Measurements from ENCODE around the gene TOPBP1. TPM values are rescaled to one million over a fixed set of nuclear protein-coding genes. Genes with fewer than 3 reads are reported as not detected.
A peak's percentile ranks its signal among the peaks of the same experiment; 100 is the strongest.

Gene TOPBP1
- total and polyA plus RNA-seq, 9 of the 15 experiments (the other 6 are each of a cell fraction or from before 2014, with no cell fraction given) = 16.6 to 77.6 (median 58.2) TPM

DNA sequence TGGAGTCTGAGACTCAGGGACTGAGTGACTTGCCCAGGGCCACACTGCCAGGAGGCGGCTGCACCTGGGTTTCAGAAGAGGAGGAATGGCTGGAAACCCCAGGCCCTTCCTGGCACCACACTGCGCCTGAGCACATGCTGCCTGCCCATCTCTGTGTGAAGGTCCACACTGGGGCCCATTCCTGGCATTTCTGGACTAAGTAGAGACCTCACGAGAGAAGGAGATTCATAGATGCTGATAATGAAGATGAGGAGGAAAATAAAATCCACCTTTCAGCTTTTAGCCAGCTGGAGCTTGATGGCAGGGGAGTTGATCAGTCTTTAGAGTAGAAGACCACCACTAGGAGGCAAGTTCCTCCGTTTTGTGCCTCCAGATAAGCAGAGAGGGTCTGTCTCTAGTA lies 44.3 kb upstream of the TOPBP1 start:
- no peaks in the 10 kb centered on the region for H3K79me2 ChIP-seq (ENCODE audit: control insufficient read depth, insufficient read depth, low read length)
- 0% methylated on average over 4 of the region's 4 CpGs for WGBS (ENCODE audit: insufficient coverage, low coverage, missing lambda C conversion rate)
- no peaks in the 10 kb centered on the region for H3K4me1 ChIP-seq (replicated peaks in 1 of 2; ENCODE audit: control insufficient read depth in 2 of 2, insufficient read depth in 2 of 2, low read length in 2 of 2)
- DNase-seq (ENCODE audit: extremely low read depth in 1 of 4, low spot score in 3 of 4) = peak in 1 of 4 experiments; percentile 14
- no peak overlapping the region for H3K27ac ChIP-seq (ENCODE audit: extremely low read depth, low read depth, low read length)
- H3K4me2 ChIP-seq (ENCODE audit: insufficient read depth, low read length) = no peak overlapping the region
- no TSS peak for BruUV-seq (replicated peaks)
- no peaks in the 10 kb centered on the region for H3K36me3 ChIP-seq (ENCODE audit: control insufficient read depth, insufficient read depth, low read length)
- no peak for FAIRE-seq
- H3K9me1 ChIP-seq (ENCODE audit: control insufficient read depth, insufficient read depth, low read length) = no peaks in the 10 kb centered on the region
- H3K9ac ChIP-seq (ENCODE audit: insufficient read depth in 1 of 2, low read depth in 2 of 2, low read length in 2 of 2) = no peak overlapping the region
- ATAC-seq = no peak
- H3K27me3 ChIP-seq (ENCODE audit: control insufficient read depth in 2 of 2, insufficient read depth in 2 of 2, low read length in 2 of 2) = peaks cover 5 to 34% of the 10 kb centered on the region in 2 experiments
- POLR2A ChIA-PET = interaction anchor here (0.6 to 0.8 kb wide), 2 partner anchors 44 to 100 kb away, joined by 3 to 4 read pairs; partner anchors contain the start of genes SRPRB and TOPBP1
- in situ Hi-C loops (cut with MboI) = no loop called here
- H3K9me3 ChIP-seq (replicated peaks; ENCODE audit: control insufficient read depth, insufficient read depth, low read depth, low read length) = no peaks in the 10 kb centered on the region
- CTCF ChIA-PET (ENCODE audit: low intra/inter-chr PET ratio) = no interaction called here
- TF ChIP-seq ZZZ3 (IDR thresholded peaks at IDR 0.05) (no peak), NFIX (CRISPR knock-in tag; IDR thresholded peaks at IDR 0.05; ENCODE audit: low read depth) (no peak), NONO (IDR thresholded peaks at IDR 0.05; ENCODE audit: low read depth in 2 of 2, low read length in 1 of 2) (no peak), ZNF184 (CRISPR knock-in tag; IDR thresholded peaks at IDR 0.05) (no peak), RREB1 (CRISPR knock-in tag; IDR thresholded peaks at IDR 0.05) (no peak)
- TF ChIP-seq, protein P1, sequence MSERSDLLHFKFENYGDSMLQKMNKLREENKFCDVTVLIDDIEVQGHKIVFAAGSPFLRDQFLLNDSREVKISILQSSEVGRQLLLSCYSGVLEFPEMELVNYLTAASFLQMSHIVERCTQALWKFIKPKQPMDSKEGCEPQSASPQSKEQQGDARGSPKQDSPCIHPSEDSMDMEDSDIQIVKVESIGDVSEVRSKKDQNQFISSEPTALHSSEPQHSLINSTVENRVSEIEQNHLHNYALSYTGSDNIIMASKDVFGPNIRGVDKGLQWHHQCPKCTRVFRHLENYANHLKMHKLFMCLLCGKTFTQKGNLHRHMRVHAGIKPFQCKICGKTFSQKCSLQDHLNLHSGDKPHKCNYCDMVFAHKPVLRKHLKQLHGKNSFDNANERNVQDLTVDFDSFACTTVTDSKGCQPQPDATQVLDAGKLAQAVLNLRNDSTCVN (CRISPR knock-in tag; IDR thresholded peaks at IDR 0.05) = no peak
- TF ChIP-seq, protein P2, sequence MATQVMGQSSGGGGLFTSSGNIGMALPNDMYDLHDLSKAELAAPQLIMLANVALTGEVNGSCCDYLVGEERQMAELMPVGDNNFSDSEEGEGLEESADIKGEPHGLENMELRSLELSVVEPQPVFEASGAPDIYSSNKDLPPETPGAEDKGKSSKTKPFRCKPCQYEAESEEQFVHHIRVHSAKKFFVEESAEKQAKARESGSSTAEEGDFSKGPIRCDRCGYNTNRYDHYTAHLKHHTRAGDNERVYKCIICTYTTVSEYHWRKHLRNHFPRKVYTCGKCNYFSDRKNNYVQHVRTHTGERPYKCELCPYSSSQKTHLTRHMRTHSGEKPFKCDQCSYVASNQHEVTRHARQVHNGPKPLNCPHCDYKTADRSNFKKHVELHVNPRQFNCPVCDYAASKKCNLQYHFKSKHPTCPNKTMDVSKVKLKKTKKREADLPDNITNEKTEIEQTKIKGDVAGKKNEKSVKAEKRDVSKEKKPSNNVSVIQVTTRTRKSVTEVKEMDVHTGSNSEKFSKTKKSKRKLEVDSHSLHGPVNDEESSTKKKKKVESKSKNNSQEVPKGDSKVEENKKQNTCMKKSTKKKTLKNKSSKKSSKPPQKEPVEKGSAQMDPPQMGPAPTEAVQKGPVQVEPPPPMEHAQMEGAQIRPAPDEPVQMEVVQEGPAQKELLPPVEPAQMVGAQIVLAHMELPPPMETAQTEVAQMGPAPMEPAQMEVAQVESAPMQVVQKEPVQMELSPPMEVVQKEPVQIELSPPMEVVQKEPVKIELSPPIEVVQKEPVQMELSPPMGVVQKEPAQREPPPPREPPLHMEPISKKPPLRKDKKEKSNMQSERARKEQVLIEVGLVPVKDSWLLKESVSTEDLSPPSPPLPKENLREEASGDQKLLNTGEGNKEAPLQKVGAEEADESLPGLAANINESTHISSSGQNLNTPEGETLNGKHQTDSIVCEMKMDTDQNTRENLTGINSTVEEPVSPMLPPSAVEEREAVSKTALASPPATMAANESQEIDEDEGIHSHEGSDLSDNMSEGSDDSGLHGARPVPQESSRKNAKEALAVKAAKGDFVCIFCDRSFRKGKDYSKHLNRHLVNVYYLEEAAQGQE (IDR thresholded peaks at IDR 0.05; ENCODE audit: borderline replicate concordance) = no peak
- TF ChIP-seq, protein P2 (CRISPR knock-in tag; IDR thresholded peaks at IDR 0.05; ENCODE audit: low read depth) = no peak
- no peak overlapping the region for H3K4me3 ChIP-seq
- intact Hi-C loops (cut with micrococcal nuclease) = no loop called here
- H4K20me1 ChIP-seq (replicated peaks; ENCODE audit: control insufficient read depth, insufficient read depth, low read length) = no peaks in the 10 kb centered on the region
- no peak overlapping the region for H2AFZ ChIP-seq (ENCODE audit: low read depth, low read length)
